Neural progenitor cell (in vitro differentiated cells): ENCODE data around the gene SGO1. TPM values are rescaled to one million over a fixed set of nuclear protein-coding genes. Genes with fewer than 3 reads are reported as not detected.

Experiments used
- DNase-seq: peaks from one replicate; pipeline ENCODE4 v3.0.0-alpha.2; 2016; ENCODE audit warnings: low spot score
- H2AFZ ChIP-seq: fragments of 200-600 bp; sonication (generic); replicated peaks from 2 replicates; pipeline ENCODE4 v1.6.1; 2016; ENCODE audit warnings: antibody characterized with exemption
- H3F3A ChIP-seq: fragments of 200-600 bp; sonication (generic); 2 replicates; pipeline ENCODE4 v1.6.1; 2016; ENCODE audit warnings: antibody characterized with exemption, low read depth
- H3K27ac ChIP-seq: fragments of 200-600 bp; sonication (generic); 2 replicates; pipeline ENCODE4 v1.5.1; 2016; ENCODE audit warnings: mild to moderate bottlenecking
- H3K27me3 ChIP-seq: fragments of 200-600 bp; sonication (generic); 2 replicates; pipeline ENCODE4 v1.6.1; 2016; ENCODE audit warnings: mild to moderate bottlenecking, moderate library complexity
- H3K36me3 ChIP-seq: fragments of 200-600 bp; sonication (generic); 2 replicates; pipeline ENCODE4 v1.5.1; 2016
- H3K4me1 ChIP-seq: fragments of 200-600 bp; sonication (generic); 2 replicates; pipeline ENCODE4 v1.6.1; 2016; ENCODE audit warnings: mixed run types
- H3K4me2 ChIP-seq: fragments of 200-600 bp; sonication (generic); 2 replicates; pipeline ENCODE4 v1.6.1; 2016
- H3K4me3 ChIP-seq: fragments of 200-600 bp; sonication (generic); 2 replicates; pipeline ENCODE4 v1.5.1; 2016
- H3K79me2 ChIP-seq: fragments of 200-600 bp; sonication (generic); 2 replicates; pipeline ENCODE4 v1.6.1; 2016; ENCODE audit warnings: low read depth
- H3K9ac ChIP-seq: fragments of 200-600 bp; sonication (generic); 2 replicates; pipeline ENCODE4 v1.6.1; 2016
- H3K9me3 ChIP-seq: fragments of 200-600 bp; sonication (generic); 2 replicates; pipeline ENCODE4 v1.5.1; 2016; ENCODE audit warnings: low read depth
- H4K20me1 ChIP-seq: fragments of 200-600 bp; sonication (generic); 2 replicates; pipeline ENCODE4 v1.6.1; 2016; ENCODE audit warnings: low read depth
- H3K27ac Mint-ChIP-seq: 3 replicates; pipeline ENCODE4 v1.8.0; 2021; ENCODE audit warnings: mixed read lengths
- H3K27me3 Mint-ChIP-seq: 2 replicates; pipeline ENCODE4 v1.8.0; 2022; ENCODE audit warnings: low read depth, mild to moderate bottlenecking, inconsistent platforms, moderate library complexity, mixed read lengths; ENCODE audit not compliant: insufficient read depth
- H3K36me3 Mint-ChIP-seq: 3 replicates; pipeline ENCODE4 v1.8.0; 2021; ENCODE audit warnings: mixed read lengths
- H3K4me1 Mint-ChIP-seq: 3 replicates; pipeline ENCODE4 v1.8.0; 2021; ENCODE audit warnings: mixed read lengths
- H3K4me3 Mint-ChIP-seq: 3 replicates; pipeline ENCODE4 v1.8.0; 2021; ENCODE audit warnings: mild to moderate bottlenecking, moderate library complexity, mixed read lengths
- H3K9me3 Mint-ChIP-seq: 3 replicates; pipeline ENCODE4 v1.8.0; 2020; ENCODE audit warnings: mixed read lengths
- CTCF ChIP-seq: fragments of 200-600 bp; sonication (generic); IDR thresholded peaks from 2 replicates; pipeline ENCODE4 v1.5.1; 2017; ENCODE audit warnings: antibody characterized with exemption, mild to moderate bottlenecking
- EZH2 ChIP-seq: fragments of 200-600 bp; sonication (generic); IDR thresholded peaks from 2 replicates; pipeline ENCODE4 v1.6.1; 2017; ENCODE audit warnings: antibody characterized with exemption, mild to moderate bottlenecking, moderate library complexity
- EZH2phosphoT487 ChIP-seq: fragments of 200-600 bp; sonication (generic); IDR thresholded peaks from 2 replicates; pipeline ENCODE4 v1.6.1; 2017; ENCODE audit warnings: antibody characterized with exemption
- total RNA-seq: library from RNA; depleted of rRNA; stranded (reverse); fragments of >200 nt; gene quantifications from 2 replicates; pipeline ENCODE4 v1.2.3, GENCODE V29; 2015; ENCODE audit warnings: low replicate concordance

SGO1 gene
- total RNA-seq, 1 donor from 2014 or later = 59.2 TPM

GRCh38 chr3:20142517-20142916 is 43.5 kb downstream of the SGO1 start:
- Histone ChIP-seq H3K9me3 (no peaks in the 10 kb centered on the region), H3F3A (peaks cover 50% of the 10 kb centered on the region), H3K4me3 (peak overlapping the region; percentile 18), H3K79me2 (no peaks in the 10 kb centered on the region), H3K27ac (peak overlapping the region; percentile 84), H3K4me1 (peaks cover 35% of the 10 kb centered on the region), H3K27me3 (no peaks in the 10 kb centered on the region), H4K20me1 (peaks cover 8% of the 10 kb centered on the region), H3K36me3 (peaks cover 3% of the 10 kb centered on the region), H3K4me2 (peak overlapping the region; percentile 65), H2AFZ (no peak overlapping the region), H3K9ac (no peak overlapping the region)
- H3K27ac Mint-ChIP-seq = peak overlapping the region; percentile 18
- H3K27me3 Mint-ChIP-seq = no peaks in the 10 kb centered on the region
- H3K9me3 Mint-ChIP-seq = no peaks in the 10 kb centered on the region
- H3K4me3 Mint-ChIP-seq = no peak overlapping the region
- H3K4me1 Mint-ChIP-seq = peaks cover 36% of the 10 kb centered on the region
- peaks cover 4% of the 10 kb centered on the region for H3K36me3 Mint-ChIP-seq
- no peak for DNase-seq
- TF ChIP-seq CTCF (no peak), EZH2 (no peak), EZH2phosphoT487 (no peak)

DNA sequence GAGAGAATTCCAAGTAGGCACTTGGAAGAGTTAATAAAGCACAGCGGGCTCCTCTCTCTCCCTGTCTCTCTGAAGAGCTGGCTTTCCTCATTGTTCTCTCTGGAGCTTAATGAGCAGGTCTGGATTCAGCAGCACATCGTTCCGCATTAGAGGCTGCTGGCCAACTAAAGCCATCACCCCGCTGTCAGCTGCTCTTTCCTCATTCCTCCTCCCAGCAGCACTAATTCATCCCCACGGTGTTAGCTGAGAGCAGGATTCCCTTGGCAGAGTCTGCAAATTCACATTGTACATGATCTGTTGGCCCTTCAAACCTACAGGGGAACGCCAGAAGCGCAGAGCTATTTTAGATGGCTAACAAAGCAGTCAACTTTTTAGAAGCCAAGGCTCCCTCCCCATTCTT is 44.2 kb downstream of the SGO1 start:
- peak overlapping the region; percentile 30 for H3K4me3 Mint-ChIP-seq
- Histone ChIP-seq H3K27ac (peak overlapping the region; percentile 84), H2AFZ (no peak overlapping the region)

DNA sequence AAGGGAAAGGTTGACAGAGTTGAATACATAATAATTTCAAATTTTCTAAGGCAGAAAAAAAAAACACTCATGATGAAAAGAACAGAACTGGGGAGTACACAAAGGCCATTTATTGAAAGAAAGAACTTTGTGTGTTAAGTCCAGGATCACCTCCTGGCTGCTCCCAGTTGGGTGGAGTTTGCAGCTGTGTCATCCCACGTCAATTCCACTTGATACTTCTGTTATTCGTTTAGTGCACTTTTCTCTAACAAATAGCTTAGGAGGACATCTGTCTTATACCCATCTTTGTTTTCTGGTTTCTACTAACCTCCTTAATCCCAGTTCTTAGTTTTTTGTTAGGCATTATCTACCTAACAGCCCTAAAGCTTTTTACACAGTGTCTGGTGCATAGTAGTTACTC is 44.7 kb downstream of the SGO1 start:
- Histone ChIP-seq H3K27ac (peak overlapping the region; percentile 84), H3K4me1 (peaks cover 35% of the 10 kb centered on the region), H2AFZ (no peak overlapping the region), H3K4me3 (no peak overlapping the region), H3F3A (peaks cover 55% of the 10 kb centered on the region), H3K9me3 (no peaks in the 10 kb centered on the region), H3K79me2 (no peaks in the 10 kb centered on the region), H3K27me3 (no peaks in the 10 kb centered on the region), H4K20me1 (peaks cover 8% of the 10 kb centered on the region), H3K4me2 (peak overlapping the region; percentile 54), H3K9ac (no peak overlapping the region), H3K36me3 (peaks cover 3% of the 10 kb centered on the region)
- Mint-ChIP-seq H3K4me1 (peaks cover 36% of the 10 kb centered on the region), H3K36me3 (peaks cover 4% of the 10 kb centered on the region), H3K9me3 (no peaks in the 10 kb centered on the region), H3K27me3 (no peaks in the 10 kb centered on the region), H3K27ac (peak overlapping the region; percentile 47), H3K4me3 (peak overlapping the region; percentile 30)
- peak; percentile 53 for DNase-seq
- TF ChIP-seq EZH2phosphoT487 (no peak), CTCF (no peak), EZH2 (no peak)

More for the DNA sequence above, 44.2 kb downstream of the SGO1 start:
- peaks cover 35% of the 10 kb centered on the region for H3K4me1 ChIP-seq
- peaks cover 8% of the 10 kb centered on the region for H4K20me1 ChIP-seq
- TF ChIP-seq EZH2 (peak; percentile 35), CTCF (no peak), EZH2phosphoT487 (peak; percentile 87)
- peak overlapping the region; percentile 18 for H3K4me3 ChIP-seq
- H3K4me2 ChIP-seq = peak overlapping the region; percentile 65
- Mint-ChIP-seq H3K9me3 (no peaks in the 10 kb centered on the region), H3K27ac (peak overlapping the region; percentile 18), H3K36me3 (peaks cover 4% of the 10 kb centered on the region), H3K4me1 (peaks cover 36% of the 10 kb centered on the region), H3K27me3 (no peaks in the 10 kb centered on the region)
- H3F3A ChIP-seq = peaks cover 55% of the 10 kb centered on the region
- no peaks in the 10 kb centered on the region for H3K27me3 ChIP-seq
- H3K36me3 ChIP-seq = peaks cover 3% of the 10 kb centered on the region
- H3K79me2 ChIP-seq = no peaks in the 10 kb centered on the region
- H3K9ac ChIP-seq = no peak overlapping the region
- peak; percentile 95 for DNase-seq
- H3K9me3 ChIP-seq = no peaks in the 10 kb centered on the region
